Stimulated activated CD4-positive, alpha-beta T cell treated with anti-CD3 and anti-CD28 coated beads, Interleukin-15, amount 100 ng/mL, for 48 hours (primary cell): ENCODE measurements around the gene SFXN4.

Experiments
- DNase-seq, 2 donors: peaks; one replicate each; pipeline ENCODE4 v3.0.0-alpha.2; 2020; ENCODE audit warnings: low read depth in 2 of 2

The SFXN4 gene

GRCh38 chr10:119165171-119166117 lies at the start of gene SFXN4:
TSS of gene SFXN4 (minus strand) at chr10:119165714. CDS start at chr10:119165647, 67 bp downstream.
- peak; percentile 62 to 73 for DNase-seq

GRCh38 chr10:119211625-119212441 lies 46.3 kb upstream of the SFXN4 start:
- no peak for DNase-seq

- DNase-seq = no peak
These were observed 45.7 kb upstream of the SFXN4 start for GRCh38 chr10:119211176-119211575.

GRCh38 chr10:119210633-119211032 lies 45.1 kb upstream of the SFXN4 start:
- no peak for DNase-seq

GRCh38 chr10:119209736-119210355 lies 44.3 kb upstream of the SFXN4 start:
- DNase-seq = no peak

- peak; percentile 53 to 64 for DNase-seq
These were observed 43.7 kb upstream of the SFXN4 start for GRCh38 chr10:119209035-119209735.

GRCh38 chr10:119208553-119208940 lies 43.0 kb upstream of the SFXN4 start:
- no peak for DNase-seq

- peak in 1 of 2 donors; percentile 29 for DNase-seq
These were observed 42.4 kb upstream of the SFXN4 start for GRCh38 chr10:119207713-119208552.

- peak; percentile 91 for DNase-seq
These were observed 41.8 kb upstream of the SFXN4 start, which contains the start of gene GRK5 for GRCh38 chr10:119207366-119207666. TSS of gene GRK5 (plus strand) at chr10:119207571. CDS start at chr10:119207918, 347 bp downstream.

- peak; percentile 37 to 57 for DNase-seq
These were observed 41.3 kb upstream of the SFXN4 start for GRCh38 chr10:119206603-119207365.

- DNase-seq = peak in 1 of 2 donors; percentile 19
These were observed 40.5 kb upstream of the SFXN4 start for GRCh38 chr10:119205894-119206602.

GRCh38 chr10:119203006-119203405 lies 37.5 kb upstream of the SFXN4 start:
- DNase-seq = no peak

GRCh38 chr10:119201233-119201632 lies 35.7 kb upstream of the SFXN4 start:
- no peak for DNase-seq

- peak in 1 of 2 donors; percentile 21 for DNase-seq
These were observed 33.9 kb upstream of the SFXN4 start for GRCh38 chr10:119199231-119199992.

- DNase-seq = peak in 1 of 2 donors; percentile 29
These were observed 32.9 kb upstream of the SFXN4 start for GRCh38 chr10:119198438-119198837.

- DNase-seq = no peak
These were observed 32.4 kb upstream of the SFXN4 start for GRCh38 chr10:119197921-119198320.

GRCh38 chr10:119191881-119192280 lies 26.4 kb upstream of the SFXN4 start:
- DNase-seq = no peak
